Chondrocyte (in vitro differentiated cells): ENCODE data around the gene LRRC1. TPM values are rescaled to one million over a fixed set of nuclear protein-coding genes. Genes with fewer than 3 reads are reported as not detected.

Source experiments
- DNase-seq: peaks from one replicate; pipeline ENCODE4 v3.0.0; 2021; ENCODE audit warnings: mixed read lengths, low spot score
- H3K27ac Mint-ChIP-seq: one replicate; pipeline ENCODE4 v1.8.0; 2021; ENCODE audit warnings: mild to moderate bottlenecking, moderate library complexity, mixed read lengths; ENCODE audit not compliant: unreplicated experiment
- H3K27me3 Mint-ChIP-seq: 2 replicates; pipeline ENCODE4 v1.8.0; 2021; ENCODE audit warnings: low read depth, mixed read lengths
- H3K36me3 Mint-ChIP-seq: 2 replicates; pipeline ENCODE4 v1.8.0; 2021; ENCODE audit warnings: low read depth, mixed read lengths
- H3K4me1 Mint-ChIP-seq: 2 replicates; pipeline ENCODE4 v1.8.0; 2021; ENCODE audit warnings: low read depth, mild to moderate bottlenecking, mixed read lengths
- H3K4me3 Mint-ChIP-seq: one replicate; pipeline ENCODE4 v1.8.0; 2021; ENCODE audit warnings: mild to moderate bottlenecking, moderate library complexity, mixed read lengths; ENCODE audit not compliant: unreplicated experiment
- H3K9me3 Mint-ChIP-seq: 2 replicates; pipeline ENCODE4 v1.8.0; 2021; ENCODE audit warnings: low read depth, mixed read lengths
- CTCF ChIP-seq: fragments of 200-600 bp; sonication (generic); IDR thresholded peaks from 2 replicates; pipeline ENCODE4 v1.5.0; 2021; ENCODE audit warnings: antibody characterized with exemption, mild to moderate bottlenecking, moderate library complexity
- total RNA-seq: library from RNA; stranded (reverse); gene quantifications from 3 replicates; pipeline ENCODE4 v1.2.1, GENCODE V29; 2021

Gene LRRC1
- total RNA-seq, 1 donor from 2014 or later: 10.4 TPM

- Mint-ChIP-seq H3K27ac (no peak overlapping the region), H3K27me3 (no peaks in the 10 kb centered on the region), H3K4me1 (peaks cover 65% of the 10 kb centered on the region), H3K36me3 (no peaks in the 10 kb centered on the region), H3K4me3 (no peak overlapping the region), H3K9me3 (no peaks in the 10 kb centered on the region)
- no peak for DNase-seq
- no peak for TF ChIP-seq CTCF
Observed at GRCh38 chr6:53813801-53814200, 19.0 kb downstream of the LRRC1 start.

- Mint-ChIP-seq H3K4me3 (no peak overlapping the region), H3K27ac (no peak overlapping the region)
Observed at GRCh38 chr6:53814353-53814752, 19.5 kb downstream of the LRRC1 start.

DNA sequence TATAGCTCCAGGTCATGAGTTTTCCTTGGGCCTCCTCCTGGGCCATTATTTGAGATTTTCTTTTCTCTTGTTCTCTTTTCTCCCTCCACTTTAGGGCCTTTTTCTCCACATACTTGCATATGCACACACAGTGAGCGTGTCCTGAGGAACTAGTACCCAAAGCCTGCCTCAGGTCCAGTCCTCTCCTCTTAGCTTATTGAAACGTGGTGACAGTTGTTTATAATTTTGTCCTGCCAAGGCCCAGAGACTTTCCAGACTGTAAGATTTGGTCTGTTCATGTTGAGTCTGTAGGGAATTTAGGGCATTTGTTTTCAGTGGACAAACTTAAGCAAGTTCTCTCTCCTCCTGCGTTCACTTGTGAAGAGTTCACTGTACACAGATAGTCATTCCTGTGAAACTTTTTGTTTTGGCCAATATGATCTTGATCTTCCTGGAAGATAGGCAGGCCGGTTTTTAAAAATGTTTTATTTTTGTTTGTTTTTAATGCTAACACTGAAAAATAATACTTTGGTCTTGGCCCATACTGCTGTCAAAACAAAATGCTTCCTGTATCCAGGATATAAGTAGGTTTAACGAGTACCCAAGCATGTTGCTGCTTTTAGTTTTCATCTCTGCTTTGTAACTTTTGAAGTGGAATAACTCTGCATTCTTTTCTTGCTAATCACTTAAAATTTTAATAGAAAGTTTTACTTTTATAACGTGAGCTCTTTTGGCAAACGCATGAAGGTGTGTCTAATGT is 20.7 kb downstream of the LRRC1 start:
- H3K4me3 Mint-ChIP-seq: peak overlapping the region; percentile 23

More at GRCh38 chr6:53814353-53814752, 19.5 kb downstream of the LRRC1 start:
- Mint-ChIP-seq H3K9me3 (no peaks in the 10 kb centered on the region), H3K27me3 (no peaks in the 10 kb centered on the region), H3K36me3 (no peaks in the 10 kb centered on the region), H3K4me1 (peaks cover 69% of the 10 kb centered on the region)
- TF ChIP-seq CTCF: no peak
- DNase-seq: no peak

DNA sequence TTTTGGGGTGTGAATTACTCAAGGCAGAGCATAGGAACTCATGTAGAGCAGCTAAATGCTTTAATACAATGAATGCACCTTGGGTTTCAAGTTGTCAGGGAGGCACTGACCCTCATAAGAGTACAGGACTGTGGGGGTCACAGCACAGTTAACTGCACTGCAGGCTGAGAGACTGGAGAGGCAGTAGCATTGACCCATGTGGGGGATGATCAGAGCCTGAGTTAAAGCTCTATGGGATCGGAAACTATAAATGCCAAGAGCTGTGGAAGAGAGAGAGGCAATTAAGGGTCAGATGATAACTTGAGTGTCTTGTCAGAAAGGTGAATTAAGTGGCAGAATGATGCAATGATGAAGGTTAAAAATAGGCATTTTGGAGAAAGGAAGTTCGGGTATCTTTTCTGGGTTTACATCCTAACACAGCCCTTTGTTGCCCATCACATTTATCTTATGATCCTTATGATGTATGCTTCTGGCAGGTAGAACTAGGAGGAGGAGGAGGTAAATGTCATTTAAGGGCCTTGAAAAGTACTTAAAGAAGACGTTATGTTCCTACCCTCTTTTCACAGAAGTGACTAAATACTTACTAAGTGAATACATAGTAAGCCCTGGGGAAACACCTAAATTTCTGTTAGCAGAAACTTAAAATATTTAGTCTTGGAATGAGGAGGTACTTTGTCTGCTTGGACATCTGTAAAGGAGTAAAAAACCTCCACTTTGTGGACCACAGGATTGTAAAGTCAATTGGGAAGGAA is 24.2 kb downstream of the LRRC1 start:
- Mint-ChIP-seq H3K27me3 (no peaks in the 10 kb centered on the region), H3K4me1 (peaks cover 67% of the 10 kb centered on the region), H3K36me3 (no peaks in the 10 kb centered on the region), H3K9me3 (no peaks in the 10 kb centered on the region), H3K27ac (no peak overlapping the region), H3K4me3 (no peak overlapping the region)
- DNase-seq: no peak
- no peak for TF ChIP-seq CTCF

More for the DNA sequence above, 20.7 kb downstream of the LRRC1 start:
- Mint-ChIP-seq H3K9me3 (no peaks in the 10 kb centered on the region), H3K4me1 (peaks cover 67% of the 10 kb centered on the region), H3K27me3 (no peaks in the 10 kb centered on the region), H3K27ac (peak overlapping the region; percentile 82), H3K36me3 (no peaks in the 10 kb centered on the region)
- TF ChIP-seq CTCF: no peak
- no peak for DNase-seq

GRCh38 chr6:53822401-53823125 is 27.8 kb downstream of the LRRC1 start:
- Mint-ChIP-seq H3K27me3 (no peaks in the 10 kb centered on the region), H3K4me1 (peaks cover 64% of the 10 kb centered on the region), H3K9me3 (no peaks in the 10 kb centered on the region), H3K36me3 (no peaks in the 10 kb centered on the region), H3K4me3 (no peak overlapping the region), H3K27ac (no peak overlapping the region)
- DNase-seq: no peak
- TF ChIP-seq CTCF: no peak
